Activated T-cell treated with anti-CD3 and anti-CD28 coated beads for 4 hours (primary cell): ENCODE measurements around the gene RSRC1.
A peak's percentile ranks its signal among the peaks of the same experiment; 100 is the strongest.
"Not testable (repeated sequence)": the region's sequence is repeated elsewhere in the genome, so short reads cannot be mapped to it uniquely, and the experiment has no call there.

Experiments used
- DNase-seq: peaks from one replicate; pipeline ENCODE4 v3.0.0-alpha.2; 2020

The RSRC1 gene

DNA sequence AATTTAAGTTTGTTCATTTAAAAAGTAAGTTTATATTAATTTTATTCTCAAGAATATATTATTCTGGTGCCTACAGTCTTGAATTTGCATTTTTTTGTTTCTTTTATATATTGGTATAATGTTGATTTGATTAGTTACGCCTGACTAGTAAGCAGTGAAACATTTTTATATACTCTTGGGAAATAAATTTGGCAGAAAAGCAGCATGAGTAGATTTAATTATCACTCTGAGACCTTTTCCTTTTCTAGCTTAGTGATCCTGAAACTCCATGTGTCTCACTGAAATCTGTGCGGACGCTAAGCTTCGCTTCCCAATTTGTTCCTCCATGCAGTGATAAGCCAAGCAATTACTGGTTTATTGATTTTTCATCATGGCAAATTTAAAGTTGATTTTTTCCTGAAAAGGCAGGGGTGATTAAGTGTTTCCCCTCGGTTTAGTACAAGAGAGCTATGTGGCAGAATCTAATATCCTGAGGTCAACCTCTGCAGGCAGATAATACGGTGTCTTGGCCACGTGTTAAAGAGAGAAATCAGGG, 373.9 kb downstream of the RSRC1 start:
- DNase-seq: no peak

- no peak for DNase-seq
Measured at GRCh38 chr3:158486200-158486599, 376.3 kb downstream of the RSRC1 start.

DNA sequence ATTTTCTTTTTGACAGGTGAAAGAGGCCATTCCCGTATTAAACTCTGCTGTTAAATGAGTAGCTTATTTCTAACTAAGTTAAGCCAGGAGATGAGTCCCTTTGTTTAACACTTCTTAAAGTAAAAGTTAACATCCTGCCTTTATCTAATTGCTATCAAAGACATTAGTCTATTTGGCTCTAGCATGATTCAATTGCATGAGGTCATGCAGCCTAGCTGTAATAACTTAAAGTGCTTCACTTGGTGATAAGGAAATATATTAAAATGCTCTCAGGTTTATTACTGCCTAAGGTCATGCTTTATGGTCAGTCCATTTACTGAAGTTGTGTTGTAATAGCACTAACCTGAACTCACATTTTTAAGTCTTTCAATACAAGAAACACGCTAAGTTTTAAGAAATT, 378.8 kb downstream of the RSRC1 start:
- DNase-seq: no peak

DNA sequence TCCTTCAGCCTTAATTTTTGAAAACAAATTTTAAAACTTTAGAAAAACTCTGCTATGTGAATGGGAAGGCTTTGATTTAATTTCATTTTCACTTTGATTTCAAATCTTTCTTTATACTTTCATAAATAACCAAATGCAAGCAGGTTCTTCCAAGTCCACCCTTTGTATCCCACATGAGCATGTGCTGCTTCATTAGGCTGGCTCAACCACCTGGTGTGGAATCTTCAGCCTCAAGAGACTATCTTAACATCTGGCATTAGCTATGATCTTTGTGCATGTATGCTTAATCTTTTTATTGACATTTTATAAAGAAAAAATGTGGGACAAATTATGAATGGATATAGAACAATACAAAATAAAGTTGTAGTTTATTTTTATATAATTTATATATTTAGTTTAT, 379.3 kb downstream of the RSRC1 start:
- DNase-seq: no peak

GRCh38 chr3:158491968-158492367, 382.1 kb downstream of the RSRC1 start:
- DNase-seq: no peak

GRCh38 chr3:158492685-158493084, 382.8 kb downstream of the RSRC1 start:
- no peak for DNase-seq

DNA sequence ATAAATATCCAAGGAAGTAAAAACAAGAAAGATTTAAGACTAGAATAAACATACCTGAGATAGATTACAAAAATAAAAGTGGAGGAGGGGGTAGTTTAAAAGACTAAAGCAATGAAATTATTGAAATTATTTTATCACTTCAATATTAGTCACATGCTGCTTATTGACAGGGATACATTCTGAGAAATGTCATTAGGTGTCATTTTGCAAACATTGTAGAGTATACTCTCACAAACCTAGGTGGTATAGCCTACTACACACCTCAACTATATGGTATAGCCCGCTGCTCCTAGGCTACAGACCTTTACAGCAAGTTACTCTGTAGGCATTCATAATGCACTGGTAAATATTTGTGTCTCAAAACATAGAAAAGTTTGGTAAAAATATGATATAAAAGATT, 384.0 kb downstream of the RSRC1 start:
- DNase-seq: no peak

GRCh38 chr3:158494673-158495072, 384.8 kb downstream of the RSRC1 start:
- no peak for DNase-seq

GRCh38 chr3:158495398-158495902, 385.6 kb downstream of the RSRC1 start:
- not testable (repeated sequence) for DNase-seq

DNA sequence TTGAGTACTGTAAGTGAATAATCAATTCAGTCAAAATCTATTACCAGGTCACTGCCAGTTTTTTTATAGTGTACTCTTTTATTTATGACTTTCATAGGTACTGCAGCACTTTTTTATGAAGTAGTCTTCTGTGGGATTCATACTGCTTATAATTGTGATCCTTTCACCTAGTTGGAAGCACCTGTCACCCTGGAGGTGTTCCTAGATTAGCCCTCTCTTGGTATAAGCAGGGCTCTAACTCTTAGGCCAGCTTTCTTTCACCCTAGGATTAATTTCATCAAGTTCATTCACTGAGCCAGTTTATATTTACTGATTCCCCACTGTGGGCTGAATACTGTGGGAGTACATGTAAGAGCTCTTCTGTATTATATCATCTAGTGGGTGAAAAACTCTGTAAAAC, 395.2 kb downstream of the RSRC1 start:
- DNase-seq: no peak

DNA sequence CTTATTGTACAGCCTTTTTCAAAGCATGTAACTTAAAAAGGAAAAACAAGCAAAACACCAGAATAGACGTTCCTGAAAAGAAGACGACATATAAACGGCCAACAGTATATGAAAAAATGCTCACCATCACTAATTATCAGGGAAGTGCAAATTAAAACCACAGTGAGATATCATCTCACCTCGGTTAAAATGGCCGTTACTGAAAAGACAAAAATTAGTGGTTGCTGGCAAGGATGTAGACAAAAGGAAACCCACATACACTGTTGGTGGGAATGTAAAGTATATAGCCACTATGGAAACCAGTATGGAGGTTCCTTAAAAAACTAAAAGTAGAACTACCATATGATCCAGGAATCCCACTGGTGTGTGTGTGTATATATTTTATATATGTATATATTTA, 396.6 kb downstream of the RSRC1 start:
- no peak for DNase-seq

- DNase-seq: no peak
Measured at GRCh38 chr3:158508481-158508880, 398.6 kb downstream of the RSRC1 start.

- DNase-seq: no peak
Measured at GRCh38 chr3:158509891-158510290, 400.0 kb downstream of the RSRC1 start.

DNA sequence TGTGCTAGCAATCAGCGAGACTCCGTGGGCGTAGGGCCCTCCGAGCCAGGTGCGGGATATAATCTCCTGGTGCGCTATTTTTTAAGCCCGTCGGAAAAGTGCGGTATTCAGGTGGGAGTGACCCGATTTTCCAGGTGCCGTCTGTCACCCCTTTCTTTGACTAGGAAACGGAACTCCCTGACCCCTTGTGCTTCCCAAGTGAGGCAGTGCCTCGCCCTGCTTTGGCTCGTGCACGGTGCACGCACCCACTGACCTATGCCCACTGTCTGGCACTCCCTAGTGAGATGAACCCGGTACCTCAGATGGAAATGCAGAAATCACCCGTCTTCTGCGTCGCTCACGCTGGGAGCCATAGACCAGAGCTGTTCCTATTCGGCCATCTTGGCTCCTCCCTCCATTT, 406.8 kb downstream of the RSRC1 start:
- DNase-seq: not testable (repeated sequence)

DNA sequence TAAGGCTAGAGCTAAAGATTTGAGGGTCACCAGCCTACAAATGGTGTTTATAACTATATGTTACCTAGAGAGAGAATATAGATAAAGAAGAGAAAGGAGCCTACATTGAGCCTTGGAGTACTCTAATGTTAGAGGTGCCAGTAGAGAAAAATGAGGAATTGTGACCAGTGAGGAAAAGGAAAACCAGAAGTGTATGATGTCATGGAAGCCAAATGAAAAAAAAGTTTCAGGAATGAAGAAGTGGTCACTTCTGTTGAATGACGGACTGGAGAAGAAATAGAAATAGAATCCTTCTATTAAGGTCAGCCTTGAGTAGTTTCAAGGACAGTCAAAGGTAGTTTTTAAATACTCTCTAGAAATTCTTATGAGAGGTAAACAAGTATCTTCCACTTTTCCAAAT, 409.9 kb downstream of the RSRC1 start:
- DNase-seq: no peak

- no peak for DNase-seq
Measured at GRCh38 chr3:158520433-158520832, 410.5 kb downstream of the RSRC1 start.

DNA sequence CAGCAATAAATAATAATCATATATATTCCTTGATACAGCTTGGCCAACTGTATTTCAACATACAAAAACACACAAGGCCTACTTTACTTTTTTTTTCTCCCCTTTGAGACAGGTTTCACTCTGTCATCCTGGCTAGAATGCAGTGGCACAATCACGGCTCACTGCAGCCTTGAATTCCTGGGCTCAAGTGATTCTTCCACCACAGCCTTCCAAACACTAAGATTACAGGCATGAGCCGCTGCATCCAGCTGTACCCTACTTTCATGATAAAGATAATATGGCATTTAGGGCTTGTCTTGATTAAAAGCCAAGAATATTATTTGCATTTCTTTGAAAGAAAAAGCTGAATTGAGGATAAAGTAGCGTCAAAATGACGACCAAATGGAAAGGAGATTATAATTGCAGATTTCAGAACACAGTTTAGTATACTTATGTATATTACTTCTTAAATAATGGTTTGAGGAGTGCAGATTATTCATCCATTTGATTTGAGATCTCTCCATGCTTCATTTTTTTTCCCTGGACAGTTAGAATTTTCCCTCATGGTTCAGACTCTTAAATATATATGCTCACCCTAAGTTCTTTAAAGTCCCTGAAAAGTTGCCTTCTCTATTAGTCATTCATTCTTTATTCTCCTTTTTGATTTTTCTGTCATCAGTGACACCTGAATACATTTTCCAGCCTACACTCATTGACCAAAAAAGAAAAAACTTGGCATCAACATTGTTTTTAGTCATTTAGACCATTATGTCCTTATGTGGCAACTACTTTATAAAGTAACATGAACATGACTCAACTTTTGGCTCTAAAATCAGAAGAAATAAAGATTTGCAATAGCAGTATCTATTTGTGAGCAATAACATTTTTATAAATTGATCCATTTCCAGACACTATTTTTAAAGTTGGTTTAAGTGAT, 412.6 kb downstream of the RSRC1 start:
- DNase-seq: no peak

- no peak for DNase-seq
Measured at GRCh38 chr3:158528076-158528674, 418.3 kb downstream of the RSRC1 start.

- DNase-seq: no peak
Measured at GRCh38 chr3:158531334-158531733, 421.4 kb downstream of the RSRC1 start.

GRCh38 chr3:158532099-158532734, 422.3 kb downstream of the RSRC1 start:
- DNase-seq: no peak

DNA sequence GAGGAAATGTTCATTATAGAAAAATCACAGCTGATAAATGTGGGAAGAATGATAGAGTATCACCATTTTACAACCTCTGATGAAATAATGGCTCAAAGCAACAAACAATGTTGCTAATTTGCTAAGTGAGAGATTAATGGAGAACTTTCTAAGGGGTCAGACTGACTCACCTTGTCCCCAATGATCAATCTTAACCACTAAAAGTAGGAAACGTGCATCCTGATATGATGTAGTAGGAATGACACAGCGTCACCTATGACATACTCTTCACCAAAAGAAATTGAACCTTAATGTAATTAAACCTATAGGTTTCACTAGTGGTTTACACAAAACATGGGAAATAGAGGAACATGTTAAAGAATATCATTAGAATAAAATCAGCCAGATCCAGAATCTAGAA, 426.0 kb downstream of the RSRC1 start:
- DNase-seq: no peak

DNA sequence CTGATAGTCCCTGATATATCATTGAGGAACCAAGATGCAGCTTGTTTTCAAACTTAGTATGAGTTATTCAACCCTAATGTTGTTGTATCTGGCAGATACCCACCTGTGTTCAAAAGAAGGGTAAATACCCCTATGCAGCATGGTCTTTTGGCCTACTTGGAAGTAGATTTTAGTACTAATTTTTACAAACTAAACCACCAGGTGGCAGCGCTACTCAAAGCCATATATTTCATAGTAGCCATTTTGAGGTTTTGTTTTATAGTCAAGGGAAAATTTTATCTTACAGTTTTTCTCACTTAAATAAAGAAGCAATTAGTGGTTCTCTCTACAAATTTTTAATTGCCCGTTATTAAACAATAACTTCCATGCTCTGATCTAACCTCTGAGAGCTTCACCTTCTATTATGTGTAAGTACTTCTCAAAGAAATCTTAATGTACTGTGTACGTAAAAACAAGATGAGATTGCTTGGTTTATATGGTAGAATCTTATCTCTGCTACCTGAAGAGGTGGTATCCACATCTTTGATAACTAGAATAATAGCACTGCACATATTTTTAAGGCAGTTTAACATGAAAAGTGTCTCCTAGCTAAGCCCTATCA, 429.6 kb downstream of the RSRC1 start:
- DNase-seq: peak; percentile 22

DNA sequence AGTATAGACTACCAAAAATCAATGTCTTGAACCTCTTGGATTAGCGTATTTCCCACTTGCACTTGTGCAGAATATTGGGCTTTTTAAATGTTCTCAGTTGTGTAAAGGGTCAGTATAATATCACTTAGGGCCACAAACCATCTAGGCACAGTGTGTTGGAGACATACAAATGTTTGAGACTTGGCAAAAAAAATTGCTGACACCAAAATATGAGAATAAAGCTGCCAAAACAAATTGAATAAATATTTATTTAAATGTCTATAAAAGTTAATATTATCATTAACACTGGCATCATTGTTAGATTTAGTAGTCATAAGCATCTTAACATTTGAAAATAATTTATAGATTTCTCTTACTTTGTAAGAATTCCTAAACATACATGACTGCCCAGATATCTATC, 430.2 kb downstream of the RSRC1 start:
- no peak for DNase-seq
